ENCODE results near the gene TNKS1BP1.
"Not testable (repeated sequence)": the region's sequence is repeated elsewhere in the genome, so short reads cannot be mapped to it uniquely, and the experiment has no call there.

Gene TNKS1BP1

GRCh38 chr11:57310091-57310490 is 14.7 kb downstream of the TNKS1BP1 start:
- DNase-seq (ENCODE audit: low read depth) = no peak

- no peak for DNase-seq (ENCODE audit: low read depth)
Observed at GRCh38 chr11:57309106-57310059, 15.4 kb downstream of the TNKS1BP1 start.

DNA sequence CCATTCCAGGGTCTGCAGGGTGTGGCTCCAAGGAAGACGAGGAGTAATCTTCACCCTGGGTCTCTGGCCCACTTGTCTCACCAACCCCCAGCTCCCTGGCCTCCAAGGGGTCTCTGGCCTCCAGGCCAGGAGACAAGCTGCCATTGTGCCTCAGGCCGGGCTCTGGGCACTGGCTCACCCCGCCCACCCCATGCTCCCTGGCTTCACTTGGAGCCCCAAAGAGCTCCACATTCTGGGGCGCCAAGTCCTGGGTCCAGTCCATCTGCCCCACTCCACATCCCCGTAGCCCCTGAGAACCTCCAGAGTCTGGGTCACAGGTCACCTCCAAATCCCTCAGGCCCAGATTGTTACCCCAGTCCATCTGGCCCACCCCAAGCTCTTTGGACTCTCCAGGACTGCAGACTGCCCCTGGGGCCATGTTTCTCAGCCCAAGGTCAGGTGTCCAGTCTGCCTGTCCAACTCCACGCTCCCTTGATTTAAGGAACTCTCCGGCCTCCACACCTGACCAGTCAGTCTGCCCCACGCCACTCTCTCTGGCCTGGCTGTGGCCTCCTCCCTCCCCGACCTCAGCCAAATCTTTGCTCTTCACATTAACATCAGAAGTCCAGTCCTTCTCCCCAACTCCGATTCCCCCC is 16.2 kb downstream of the TNKS1BP1 start:
- no peak for DNase-seq (ENCODE audit: low read depth)

DNA sequence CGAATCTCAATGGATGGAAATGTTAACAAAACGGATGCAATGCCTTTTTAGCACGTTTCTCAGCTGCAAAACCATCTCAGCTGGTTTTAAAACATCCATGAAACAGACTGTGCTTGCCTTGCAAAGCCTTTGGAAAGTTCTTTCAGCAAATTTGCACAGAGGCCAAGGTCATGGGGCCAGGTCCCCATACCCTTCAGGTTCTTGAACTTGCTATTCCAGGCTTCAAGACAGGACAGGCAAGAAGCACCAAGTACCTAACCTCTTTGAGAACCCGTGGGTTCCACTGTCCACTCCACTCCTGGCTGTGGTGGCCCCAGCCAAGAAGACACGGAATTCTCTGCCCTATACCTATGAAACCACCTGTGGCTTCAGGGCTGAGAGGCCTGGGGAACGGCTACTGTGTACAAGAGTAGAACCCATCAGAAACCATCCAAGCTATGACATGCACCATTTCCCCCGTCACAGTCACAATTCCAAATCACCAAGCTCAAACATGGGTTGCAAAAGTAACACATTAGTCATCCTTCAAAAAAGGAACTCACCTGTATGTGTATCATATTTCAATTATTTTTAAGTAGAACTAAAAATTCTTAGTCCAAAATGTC is 17.0 kb downstream of the TNKS1BP1 start:
- DNase-seq (ENCODE audit: low read depth) = no peak

- DNase-seq (ENCODE audit: low read depth) = no peak
Observed at GRCh38 chr11:57306940-57307565, 17.7 kb downstream of the TNKS1BP1 start.

DNA sequence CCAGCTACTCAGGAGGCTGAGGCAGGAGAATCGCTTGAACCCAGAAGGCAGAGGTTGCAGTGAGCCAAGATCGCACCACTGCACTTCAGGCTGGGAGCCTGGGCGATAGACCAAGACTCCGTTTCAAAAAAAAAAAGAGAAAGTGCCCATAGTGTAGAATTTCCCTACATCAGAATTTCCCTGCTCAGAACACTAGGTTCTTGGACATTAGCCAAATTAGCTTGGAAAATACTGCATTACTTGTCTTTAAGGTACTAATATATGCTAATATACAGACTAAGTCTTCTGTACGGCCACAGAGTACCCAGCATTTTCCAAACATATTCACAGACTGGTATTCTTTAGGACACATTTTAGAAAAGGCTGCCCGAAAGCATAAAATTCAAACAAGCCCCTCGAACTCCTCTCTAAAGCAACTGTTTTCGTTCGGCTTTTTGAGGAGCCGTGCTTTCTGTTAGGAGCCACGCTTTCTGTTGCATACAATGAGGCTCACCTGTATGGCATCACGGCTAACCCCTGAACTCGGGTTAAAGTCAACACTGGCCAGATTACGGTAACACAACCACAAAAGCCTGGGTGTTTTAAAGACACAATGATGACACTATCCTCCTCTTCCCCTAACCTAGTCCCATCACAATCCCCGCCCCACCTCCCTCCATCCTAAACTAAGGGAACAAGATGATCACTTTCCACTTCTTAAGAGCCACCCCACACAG is 18.4 kb downstream of the TNKS1BP1 start:
- DNase-seq (ENCODE audit: low read depth) = no peak

DNA sequence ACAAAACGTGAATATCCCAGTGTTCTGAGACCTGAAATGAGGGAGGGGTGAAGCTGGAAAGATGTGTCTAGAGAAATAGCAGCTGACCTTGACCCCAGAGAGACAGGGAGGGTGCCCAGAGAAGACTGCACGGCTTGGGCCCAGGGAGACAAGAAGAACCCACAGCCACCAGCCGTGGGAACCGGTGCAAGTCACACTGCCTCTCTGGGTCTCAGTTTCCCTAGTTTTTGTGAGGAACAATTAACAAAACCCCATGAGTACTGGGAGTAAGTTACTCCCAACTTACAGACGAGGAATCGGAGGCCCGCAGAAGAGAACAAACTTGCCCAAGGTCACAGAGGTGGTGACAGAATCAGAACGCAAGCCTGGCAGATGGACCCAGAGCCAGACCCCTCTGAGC is 19.2 kb downstream of the TNKS1BP1 start:
- DNase-seq (ENCODE audit: low read depth) = no peak

DNA sequence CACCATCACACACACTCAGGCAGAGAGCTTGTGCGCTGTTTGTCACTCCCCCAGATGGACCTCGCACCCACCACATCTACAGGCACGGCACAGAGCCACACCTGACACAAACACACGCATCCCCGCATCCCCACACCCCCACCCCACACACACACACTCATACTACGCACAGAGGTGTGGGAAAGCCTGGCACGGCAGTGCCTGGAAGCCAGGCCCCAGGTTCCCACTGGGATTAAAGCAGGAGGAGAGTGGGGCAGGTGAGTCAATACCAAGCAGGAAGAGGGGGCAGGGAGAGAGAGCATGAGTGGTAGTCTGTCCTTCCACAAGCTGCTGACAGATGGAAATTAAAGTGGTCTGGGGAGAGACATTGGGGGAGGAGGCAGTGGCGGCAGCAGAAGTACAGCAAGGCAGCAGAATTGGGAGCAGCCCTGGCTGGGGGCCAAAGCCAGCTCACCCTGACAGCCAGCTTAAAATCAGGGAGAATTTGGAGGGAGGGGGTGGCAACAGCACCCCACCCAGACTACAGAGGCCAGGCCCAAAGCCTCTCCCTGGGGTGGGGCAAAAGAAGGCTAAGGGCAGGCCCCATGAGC is 20.7 kb downstream of the TNKS1BP1 start:
- DNase-seq (ENCODE audit: low read depth) = no peak

DNA sequence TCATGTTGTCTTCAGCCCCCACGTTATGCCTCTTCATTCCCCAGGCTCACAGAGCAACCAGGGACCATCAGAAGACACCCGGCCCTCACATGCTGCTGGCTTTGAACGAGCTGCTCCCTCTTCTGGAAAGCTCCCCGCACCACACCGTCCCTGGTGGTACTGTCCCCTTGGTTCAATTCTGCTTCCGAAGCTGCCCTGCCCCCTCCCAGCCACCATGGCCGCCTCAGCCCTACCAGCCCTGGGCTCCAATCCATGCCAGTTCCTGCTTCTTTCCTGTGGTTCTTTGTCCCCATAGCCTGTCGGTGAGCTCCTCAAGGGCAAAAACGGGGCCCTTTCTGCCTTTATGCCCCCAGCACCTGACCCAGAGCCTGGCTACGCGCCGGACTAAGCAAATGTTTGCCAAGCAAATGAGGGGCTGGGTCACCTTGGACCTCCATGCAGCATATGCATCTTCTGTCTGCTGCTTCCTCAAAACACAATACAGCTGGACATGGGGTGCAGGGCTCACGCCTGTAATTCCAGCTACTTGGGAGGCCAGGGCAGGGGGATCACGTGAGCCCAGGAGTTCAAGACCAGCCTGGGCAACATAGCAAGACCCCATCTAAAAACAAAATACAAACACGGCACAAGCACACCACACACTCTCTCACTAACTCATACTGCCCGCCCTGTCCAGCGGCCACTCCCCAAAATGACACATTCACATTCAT is 21.3 kb downstream of the TNKS1BP1 start:
- no peak for DNase-seq (ENCODE audit: low read depth)

- DNase-seq (ENCODE audit: low read depth) = no peak
Observed at GRCh38 chr11:57302489-57302888, 22.3 kb downstream of the TNKS1BP1 start.

- no peak for DNase-seq (ENCODE audit: low read depth)
Observed at GRCh38 chr11:57301711-57302423, 22.9 kb downstream of the TNKS1BP1 start.

- DNase-seq (ENCODE audit: low read depth) = no peak
Observed at GRCh38 chr11:57300785-57301184, 24.0 kb downstream of the TNKS1BP1 start.

- no peak for DNase-seq (ENCODE audit: low read depth)
Observed at GRCh38 chr11:57299150-57299737, 25.5 kb downstream of the TNKS1BP1 start.

DNA sequence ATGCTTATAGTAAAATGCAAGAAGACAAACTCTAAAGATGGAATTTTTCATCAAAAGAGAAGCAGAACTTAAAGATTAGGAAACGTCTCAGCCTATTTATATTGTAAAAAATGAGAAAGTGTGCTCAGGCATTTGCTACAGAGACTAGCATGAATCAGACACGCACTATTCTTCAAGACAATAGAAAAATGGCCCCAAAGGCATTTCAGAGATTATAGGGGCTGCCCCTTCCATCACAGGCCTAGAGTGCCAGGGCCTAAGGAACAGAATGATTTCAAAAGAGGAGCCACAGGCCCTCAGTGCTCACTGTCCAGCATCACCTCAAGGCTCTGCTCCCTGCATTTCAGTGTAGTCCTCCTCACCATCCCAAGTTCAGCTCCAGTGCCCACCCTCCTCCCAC is 27.5 kb downstream of the TNKS1BP1 start:
- DNase-seq (ENCODE audit: low read depth) = no peak

DNA sequence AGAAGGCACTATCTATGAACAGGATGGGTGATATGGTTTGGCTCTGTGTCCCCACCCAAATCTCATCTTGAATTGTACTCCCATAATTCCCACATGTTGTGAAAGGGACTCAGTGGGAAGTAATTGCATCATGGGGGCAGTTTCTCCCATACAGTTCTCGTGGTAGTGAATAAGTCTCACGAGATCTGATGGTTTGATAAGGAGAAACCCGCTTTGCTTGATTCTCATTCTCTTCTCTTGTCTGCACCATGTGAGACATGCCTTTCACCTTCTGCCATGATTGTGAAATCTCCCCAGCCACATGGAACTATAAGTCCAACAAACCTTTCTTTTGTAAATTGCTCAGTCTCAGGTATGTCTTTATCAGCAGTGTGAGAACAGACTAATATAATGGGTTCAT is 28.5 kb downstream of the TNKS1BP1 start:
- DNase-seq (ENCODE audit: low read depth) = not testable (repeated sequence)

- DNase-seq (ENCODE audit: low read depth) = no peak
Observed at GRCh38 chr11:57294225-57295131, 30.3 kb downstream of the TNKS1BP1 start.

DNA sequence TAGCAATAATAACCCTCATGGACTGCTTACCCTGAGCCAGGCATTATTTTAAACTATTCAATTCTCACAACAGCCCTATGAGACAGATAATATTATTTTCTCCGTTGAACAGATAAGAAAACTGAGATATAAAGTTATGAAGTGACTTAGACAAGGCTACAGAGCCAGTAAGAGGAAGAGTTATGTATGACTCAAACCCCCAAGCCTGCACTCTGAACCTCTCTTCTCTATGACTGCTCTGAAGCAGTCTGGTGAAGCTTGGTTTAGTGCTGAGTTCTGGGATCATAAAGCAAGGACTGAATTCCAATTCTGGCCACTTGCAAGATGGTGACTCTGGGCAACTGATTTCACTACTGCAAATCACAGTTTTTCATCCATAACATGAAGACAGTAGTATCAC is 34.5 kb downstream of the TNKS1BP1 start:
- DNase-seq (ENCODE audit: low read depth) = no peak

GRCh38 chr11:57288771-57289579 is 35.8 kb downstream of the TNKS1BP1 start:
- no peak for DNase-seq (ENCODE audit: low read depth)
